BJ (cell line): ENCODE measurements around the gene TAS2R14. TPM values are rescaled to one million over a fixed set of nuclear protein-coding genes. Genes with fewer than 3 reads are reported as not detected.

Experiments
- CTCF ChIA-PET: fragments of 350-600 bp; formaldehyde crosslinking; extraction: SDS; loops from one replicate; lab custom pipeline; 2021; ENCODE audit warnings: antibody characterized with exemption, inconsistent platforms; lab: Yijun Ruan, JAX
- POLR2A ChIA-PET: fragments of 300-600 bp; sonication (Branson Sonifier 250); formaldehyde crosslinking; extraction: SDS; loops from one replicate; lab custom pipeline; 2021; ENCODE audit warnings: antibody characterized with exemption; lab: Charles Lee
- DNase-seq: peaks from one replicate; pipeline ENCODE4 v3.0.0-alpha.2; 2011; ENCODE audit warnings: low read depth
- H3K27me3 ChIP-seq: 2 replicates; pipeline ENCODE4 v1.6.0; 2011; ENCODE audit warnings: low read length; ENCODE audit not compliant: control insufficient read depth, insufficient read depth
- H3K36me3 ChIP-seq: 2 replicates; pipeline ENCODE4 v1.5.1; 2011; ENCODE audit warnings: low read length; ENCODE audit not compliant: control insufficient read depth, insufficient read depth
- H3K4me3 ChIP-seq: 2 replicates; pipeline ENCODE4 v1.5.1; 2011; ENCODE audit warnings: low read depth, mild to moderate bottlenecking, control low read depth, low read length
- CTCF ChIP-seq: IDR thresholded peaks from 2 replicates; pipeline ENCODE4 v1.5.1; 2011; ENCODE audit warnings: low read depth, mild to moderate bottlenecking, control low read depth, inconsistent platforms, low read length, moderate library complexity; ENCODE audit not compliant: insufficient read depth
- polyA minus RNA-seq: library from RNA; depleted of rRNA, polyadenylated mRNA; stranded (reverse); fragments of >200 nt; gene quantifications from 2 replicates; pipeline ENCODE4 v1.2.3, GENCODE V29; 2011; rRNA and poly(A)+ RNA removed
- polyA plus RNA-seq: library from polyadenylated mRNA; depleted of rRNA; stranded (reverse); fragments of >200 nt; gene quantifications from 2 replicates; pipeline ENCODE4 v1.2.3, GENCODE V29; 2011; rRNA removed

The TAS2R14 gene
- polyA plus RNA-seq (0.56 and 1.3 TPM in 2 replicates), polyA minus RNA-seq (1.5 and 2.4 TPM in 2 replicates)

GRCh38 chr12:10939163-10939562, at the start of gene TAS2R14:
Gene TAS2R14, minus strand, starts transcription at chr12:10939263. Its CDS starts 56 bp downstream, at chr12:10939207.
- no peak for TF ChIP-seq CTCF
- no peaks in the 10 kb centered on the region for H3K27me3 ChIP-seq
- H3K36me3 ChIP-seq = no peaks in the 10 kb centered on the region
- POLR2A ChIA-PET = no interaction called here
- DNase-seq = no peak
- no peak within 1 kb of the TSS for H3K4me3 ChIP-seq
- CTCF ChIA-PET = no interaction called here

GRCh38 chr12:10986812-10987211, 47.7 kb upstream of the TAS2R14 start, which contains the start of gene TAS2R50:
Gene TAS2R50, minus strand, starts transcription at chr12:10986912. Its CDS starts 52 bp downstream, at chr12:10986860.
- H3K36me3 ChIP-seq = no peaks in the 10 kb centered on the region
- ChIA-PET POLR2A (no interaction called here), CTCF (no interaction called here)
- no peak for DNase-seq
- H3K4me3 ChIP-seq = no peak within 1 kb of the TSS
- no peaks in the 10 kb centered on the region for H3K27me3 ChIP-seq
- no peak for TF ChIP-seq CTCF

- no peaks in the 10 kb centered on the region for H3K36me3 ChIP-seq
- POLR2A ChIA-PET = no interaction called here
- DNase-seq = no peak
- H3K4me3 ChIP-seq = no peak overlapping the region
- H3K27me3 ChIP-seq = no peaks in the 10 kb centered on the region
- CTCF ChIA-PET = no interaction called here
- no peak for TF ChIP-seq CTCF
Observed at GRCh38 chr12:10982244-10982643, 43.2 kb upstream of the TAS2R14 start.

GRCh38 chr12:10974965-10975364, 35.9 kb upstream of the TAS2R14 start:
- H3K36me3 ChIP-seq = no peaks in the 10 kb centered on the region
- no peak overlapping the region for H3K4me3 ChIP-seq
- no peaks in the 10 kb centered on the region for H3K27me3 ChIP-seq
- DNase-seq = no peak
- no peak for TF ChIP-seq CTCF
- ChIA-PET CTCF (no interaction called here), POLR2A (no interaction called here)

- Histone ChIP-seq H3K4me3 (no peak overlapping the region), H3K27me3 (no peaks in the 10 kb centered on the region), H3K36me3 (no peaks in the 10 kb centered on the region)
- POLR2A ChIA-PET = no interaction called here
- CTCF ChIA-PET = interaction anchor here (0.8 to 1.2 kb wide), 2 partner anchors 10 to 1261 kb away, joined by 3 read pairs; no protein-coding TSS in a partner anchor
- no peak for TF ChIP-seq CTCF
- no peak for DNase-seq
Observed at GRCh38 chr12:10968765-10969456, 29.8 kb upstream of the TAS2R14 start.
